PC-3 (cell line): Measurements from ENCODE around the gene TTC34. TPM values are rescaled to one million over a fixed set of nuclear protein-coding genes. Genes with fewer than 3 reads are reported as not detected.

Experiments
- ATAC-seq: fragments of 200-7000 bp; cut with Tn5 transposase; 2 replicates; pipeline ENCODE4 v1.9.1; 2020; ENCODE audit warnings: mild to moderate bottlenecking, moderate library complexity
- BruUV-seq: library from RNA; stranded (reverse); fragments of 400-500 nt; replicated peaks from 2 replicates; lab custom pipeline; 2021; lab: Mats Ljungman, UMichigan
- CTCF ChIA-PET: fragments of 300-600 bp; sonication (Branson Sonifier 250); formaldehyde crosslinking; loops from one replicate; lab custom pipeline; 2022; ENCODE audit warnings: antibody characterized with exemption; lab: Charles Lee
- POLR2A ChIA-PET: fragments of 300-600 bp; sonication (Branson Sonifier 250); formaldehyde crosslinking; loops from one replicate; lab custom pipeline; 2022; ENCODE audit warnings: antibody characterized with exemption; ENCODE audit not compliant: unreplicated experiment; lab: Charles Lee
- DNase-seq: peaks from one replicate; pipeline ENCODE4 v3.0.0-alpha.2; 2015
- H2AFZ ChIP-seq: fragments of 300-600 bp; sonication (generic); 2 replicates; pipeline ENCODE4 v1.6.0; 2016; ENCODE audit warnings: antibody characterized with exemption, low read length
- H3F3A ChIP-seq: fragments of 300-600 bp; sonication (generic); one replicate; pipeline ENCODE4 v1.6.0; 2017; ENCODE audit warnings: antibody characterized with exemption, low read length, control low read depth, mild to moderate bottlenecking; ENCODE audit not compliant: unreplicated experiment
- H3K27ac ChIP-seq: fragments of 300-600 bp; sonication (generic); 2 replicates; pipeline ENCODE4 v1.5.1; 2016; ENCODE audit warnings: mild to moderate bottlenecking, low read length
- H3K27me3 ChIP-seq: fragments of 300-600 bp; sonication (generic); 2 replicates; pipeline ENCODE4 v1.6.1; 2016; ENCODE audit warnings: low read length, mixed read lengths
- H3K36me3 ChIP-seq: fragments of 300-600 bp; sonication (generic); 2 replicates; pipeline ENCODE4 v1.6.1; 2016; ENCODE audit warnings: low read depth, mixed run types, low read length, mixed read lengths
- H3K4me1 ChIP-seq: fragments of 300-600 bp; sonication (generic); 2 replicates; pipeline ENCODE4 v1.5.1; 2016; ENCODE audit warnings: low read length; ENCODE audit not compliant: insufficient read depth
- H3K4me2 ChIP-seq: fragments of 300-600 bp; sonication (generic); 2 replicates; pipeline ENCODE4 v1.6.0; 2016; ENCODE audit warnings: low read length
- H3K4me3 ChIP-seq: fragments of 300-600 bp; sonication (generic); 2 replicates; pipeline ENCODE4 v1.5.1; 2016; ENCODE audit warnings: mild to moderate bottlenecking, low read length, mixed read lengths
- H3K79me2 ChIP-seq: fragments of 300-600 bp; sonication (generic); 2 replicates; pipeline ENCODE4 v1.6.1; 2017; ENCODE audit warnings: low read length, mixed read lengths
- H3K9ac ChIP-seq: fragments of 300-600 bp; sonication (generic); 2 replicates; pipeline ENCODE4 v1.6.0; 2016; ENCODE audit warnings: mild to moderate bottlenecking, low read length
- H3K9me2 ChIP-seq: fragments of 300-600 bp; sonication (generic); replicated peaks from 2 replicates; pipeline ENCODE4 v1.6.1; 2016; ENCODE audit warnings: mixed run types, low read length, mixed read lengths
- H3K9me3 ChIP-seq: fragments of 300-600 bp; sonication (generic); 2 replicates; pipeline ENCODE4 v1.6.1; 2016; ENCODE audit warnings: low read length, mixed read lengths
- H4K20me1 ChIP-seq: fragments of 300-600 bp; sonication (generic); 2 replicates; pipeline ENCODE4 v1.6.1; 2016; ENCODE audit warnings: low read length, mixed read lengths
- EZH2 ChIP-seq: fragments of 300-600 bp; sonication (generic); IDR thresholded peaks from one replicate; pipeline ENCODE4 v1.6.1; 2017; ENCODE audit warnings: antibody characterized with exemption, mild to moderate bottlenecking, low read length; ENCODE audit not compliant: unreplicated experiment
- EZH2phosphoT487 ChIP-seq: fragments of 300-600 bp; sonication (generic); IDR thresholded peaks from 2 replicates; pipeline ENCODE4 v1.6.1; 2018; ENCODE audit warnings: mild to moderate bottlenecking, antibody characterized with exemption, low read length, borderline replicate concordance
- intact Hi-C: fragments of 100-400 bp; cut with micrococcal nuclease; formaldehyde crosslinking; loops from 2 replicates; pipeline ENCODE4 v1.9.0; 2023
- total RNA-seq: library from RNA; depleted of rRNA; stranded (reverse); fragments of >200 nt; gene quantifications from 2 replicates; pipeline ENCODE4 v1.2.3, GENCODE V29; 2014
- TF ChIP-seq, protein P1 (sequence below): fragments of 300-600 bp; sonication (generic); conservative IDR thresholded peaks from 2 replicates; pipeline ENCODE4 v1.5.1; 2017; ENCODE audit warnings: antibody characterized with exemption, low read depth, mild to moderate bottlenecking, low read length

Gene TTC34
- total RNA-seq, 1 experiment from 2014 or later: 0.11 TPM

DNA sequence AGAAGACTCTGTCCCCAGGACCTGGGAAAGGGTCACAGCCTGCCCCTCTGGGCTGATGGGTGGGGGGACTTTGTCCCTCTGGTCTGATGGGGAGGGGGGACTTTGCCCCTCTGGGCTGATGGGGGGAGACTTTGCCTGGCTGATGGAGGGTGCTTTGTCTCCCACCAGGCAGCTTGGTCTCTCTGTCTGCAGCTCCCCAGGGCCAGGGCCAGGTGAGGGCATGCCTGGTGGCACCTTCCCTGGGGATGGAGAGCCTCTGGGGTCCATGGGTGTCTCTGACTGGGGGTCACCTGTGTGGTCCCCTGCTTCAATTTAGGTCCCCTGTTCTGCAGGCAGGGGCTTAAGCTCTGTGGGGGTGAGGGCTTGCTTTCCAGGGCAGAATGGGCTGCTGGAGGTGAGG lies 23.5 kb upstream of the TTC34 start:
- H3K79me2 ChIP-seq: no peaks in the 10 kb centered on the region
- CTCF ChIA-PET: no interaction called here

DNA sequence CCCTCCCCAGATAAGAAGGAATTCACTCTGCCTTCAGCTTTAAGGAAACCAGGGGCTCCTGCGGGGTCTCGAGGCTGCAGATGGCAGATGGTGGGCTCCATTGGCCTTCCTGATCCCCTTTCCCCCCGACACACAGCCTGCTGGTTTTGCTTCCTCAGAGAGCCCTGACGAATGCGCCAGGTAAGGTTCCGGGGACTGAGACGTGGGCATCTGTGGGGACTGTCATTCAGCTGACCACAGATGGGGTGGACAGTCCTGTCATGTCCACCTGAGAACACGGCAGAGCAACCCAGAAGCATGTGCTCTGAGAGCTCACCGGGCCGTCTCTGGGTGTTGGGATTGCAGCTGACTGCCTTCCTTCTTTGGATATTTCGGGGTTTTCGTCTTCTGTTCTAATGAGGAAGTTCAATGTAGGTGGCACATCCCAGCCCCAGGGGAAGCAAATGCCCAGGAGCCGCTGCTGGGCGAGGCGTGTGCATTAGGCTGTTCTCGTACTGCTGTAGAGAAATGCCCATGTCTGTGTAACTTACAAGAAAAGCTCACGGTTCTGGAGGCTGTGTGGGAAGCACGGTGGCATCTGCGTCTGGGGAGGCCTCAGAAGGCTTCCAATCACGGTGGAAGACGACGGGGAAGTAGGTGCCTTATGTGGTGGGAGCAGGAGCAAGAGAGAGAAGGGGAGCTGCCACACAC lies 22.6 kb upstream of the TTC34 start:
- ATAC-seq: no peak
- no peaks in the 10 kb centered on the region for H3K9me2 ChIP-seq
- DNase-seq: no peak
- no peaks in the 10 kb centered on the region for H3K36me3 ChIP-seq
- no peak overlapping the region for H3K27ac ChIP-seq
- intact Hi-C loops: no loop called here
- POLR2A ChIA-PET: no interaction called here
- H3K4me1 ChIP-seq: no peaks in the 10 kb centered on the region
- TF ChIP-seq EZH2phosphoT487 (no peak), EZH2 (no peak)
- TF ChIP-seq, protein P1, sequence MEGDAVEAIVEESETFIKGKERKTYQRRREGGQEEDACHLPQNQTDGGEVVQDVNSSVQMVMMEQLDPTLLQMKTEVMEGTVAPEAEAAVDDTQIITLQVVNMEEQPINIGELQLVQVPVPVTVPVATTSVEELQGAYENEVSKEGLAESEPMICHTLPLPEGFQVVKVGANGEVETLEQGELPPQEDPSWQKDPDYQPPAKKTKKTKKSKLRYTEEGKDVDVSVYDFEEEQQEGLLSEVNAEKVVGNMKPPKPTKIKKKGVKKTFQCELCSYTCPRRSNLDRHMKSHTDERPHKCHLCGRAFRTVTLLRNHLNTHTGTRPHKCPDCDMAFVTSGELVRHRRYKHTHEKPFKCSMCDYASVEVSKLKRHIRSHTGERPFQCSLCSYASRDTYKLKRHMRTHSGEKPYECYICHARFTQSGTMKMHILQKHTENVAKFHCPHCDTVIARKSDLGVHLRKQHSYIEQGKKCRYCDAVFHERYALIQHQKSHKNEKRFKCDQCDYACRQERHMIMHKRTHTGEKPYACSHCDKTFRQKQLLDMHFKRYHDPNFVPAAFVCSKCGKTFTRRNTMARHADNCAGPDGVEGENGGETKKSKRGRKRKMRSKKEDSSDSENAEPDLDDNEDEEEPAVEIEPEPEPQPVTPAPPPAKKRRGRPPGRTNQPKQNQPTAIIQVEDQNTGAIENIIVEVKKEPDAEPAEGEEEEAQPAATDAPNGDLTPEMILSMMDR: no peak
- no peaks in the 10 kb centered on the region for H3F3A ChIP-seq
- no TSS peak for BruUV-seq
- H4K20me1 ChIP-seq: no peaks in the 10 kb centered on the region
- H3K4me2 ChIP-seq: no peak overlapping the region
- no peak overlapping the region for H3K9ac ChIP-seq
- no peaks in the 10 kb centered on the region for H3K79me2 ChIP-seq
- H3K4me3 ChIP-seq: no peak overlapping the region
- H3K27me3 ChIP-seq: peaks cover 53% of the 10 kb centered on the region
- CTCF ChIA-PET: no interaction called here
- peaks cover 22% of the 10 kb centered on the region for H3K9me3 ChIP-seq
- H2AFZ ChIP-seq: no peak overlapping the region

More for the DNA sequence above, 23.5 kb upstream of the TTC34 start:
- Histone ChIP-seq H3K4me2 (no peak overlapping the region), H3K9me3 (peaks cover 22% of the 10 kb centered on the region), H4K20me1 (no peaks in the 10 kb centered on the region), H3K4me1 (no peaks in the 10 kb centered on the region), H3K36me3 (no peaks in the 10 kb centered on the region), H3K9ac (no peak overlapping the region), H2AFZ (no peak overlapping the region), H3K27me3 (peaks cover 56% of the 10 kb centered on the region), H3F3A (no peaks in the 10 kb centered on the region), H3K4me3 (no peak overlapping the region), H3K27ac (no peak overlapping the region), H3K9me2 (no peaks in the 10 kb centered on the region)
- intact Hi-C loops: no loop called here
- DNase-seq (no peak), ATAC-seq (no peak)
- no TSS peak for BruUV-seq
- POLR2A ChIA-PET: no interaction called here
- TF ChIP-seq EZH2 (no peak), EZH2phosphoT487 (no peak)
- TF ChIP-seq, protein P1: no peak

- H3K4me3 ChIP-seq: no peak overlapping the region
- no peak for TF ChIP-seq EZH2phosphoT487
- no peak for TF ChIP-seq EZH2
- TF ChIP-seq, protein P1: no peak
- intact Hi-C loops: no loop called here
- H3K36me3 ChIP-seq: no peaks in the 10 kb centered on the region
- H3K9me3 ChIP-seq: peaks cover 13% of the 10 kb centered on the region
- no peak overlapping the region for H2AFZ ChIP-seq
- no TSS peak for BruUV-seq
- H3K27me3 ChIP-seq: peaks cover 53% of the 10 kb centered on the region
- H3K9ac ChIP-seq: no peak overlapping the region
- no peak for DNase-seq
- ChIA-PET POLR2A (no interaction called here), CTCF (no interaction called here)
- H4K20me1 ChIP-seq: no peaks in the 10 kb centered on the region
- no peaks in the 10 kb centered on the region for H3F3A ChIP-seq
- H3K4me2 ChIP-seq: no peak overlapping the region
- no peak for ATAC-seq
- no peak overlapping the region for H3K27ac ChIP-seq
- no peaks in the 10 kb centered on the region for H3K4me1 ChIP-seq
- no peaks in the 10 kb centered on the region for H3K79me2 ChIP-seq
- H3K9me2 ChIP-seq: no peaks in the 10 kb centered on the region
Measured at GRCh38 chr1:2822621-2823145, 21.2 kb upstream of the TTC34 start.
